ENCODE measurements around the gene CENPL.
A peak's percentile ranks its signal among the peaks of the same experiment; 100 is the strongest.

Gene CENPL

GRCh38 chr1:173866413-173867115 lies 41.9 kb upstream of the CENPL start:
- Histone ChIP-seq H2BK120ac (ENCODE audit: insufficient read depth, low read length, poor library complexity) (no peak overlapping the region), H4K8ac (ENCODE audit: low read depth, low read length) (no peak overlapping the region), H3K27ac (ENCODE audit: low read depth, low read length) (peak overlapping the region; percentile 55), H3K79me1 (ENCODE audit: low read length) (peaks cover 14% of the 10 kb centered on the region), H4K91ac (ENCODE audit: low read depth, low read length) (no peak overlapping the region), H3K79me2 (ENCODE audit: control insufficient read depth, insufficient read depth, low read length, poor library complexity) (peaks cover 12% of the 10 kb centered on the region), H3K18ac (ENCODE audit: low read length) (no peak overlapping the region), H2BK5ac (ENCODE audit: low read depth, low read length, poor library complexity) (no peak overlapping the region), H3K4ac (ENCODE audit: low read depth, low read length) (peak overlapping the region; percentile 76), H3K4me3 (ENCODE audit: low read depth, low read length) (no peak overlapping the region), H2AFZ (ENCODE audit: insufficient read depth, low read length, poor library complexity) (no peak overlapping the region), H3K4me2 (ENCODE audit: low read length) (peak overlapping the region; percentile 74), H3K27me3 (ENCODE audit: insufficient read depth, low read length) (no peaks in the 10 kb centered on the region), H2AK5ac (ENCODE audit: low read length) (no peak overlapping the region), H3K4me1 (ENCODE audit: control insufficient read depth in 1 of 2, insufficient read depth in 2 of 2, low read length in 2 of 2) (no peaks in the 10 kb centered on the region), H3K14ac (ENCODE audit: low read length) (no peak overlapping the region), H3K9me3 (ENCODE audit: insufficient read depth, low read depth, low read length) (no peaks in the 10 kb centered on the region), H3K9ac (ENCODE audit: low read length) (peak overlapping the region; percentile 72), H2BK12ac (ENCODE audit: low read length) (no peak overlapping the region), H3K36me3 (ENCODE audit: control insufficient read depth in 1 of 2, insufficient read depth in 2 of 2, low read length in 2 of 2) (peaks cover 18 to 34% of the 10 kb centered on the region in 2 experiments), H3K23ac (ENCODE audit: low read length) (no peak overlapping the region), H4K12ac (ENCODE audit: low read depth, low read length) (no peak overlapping the region)
- WGBS (ENCODE audit: extremely low coverage, insufficient coverage, insufficient read length): no CpG with 5 or more reads among the region's 2 CpGs
- no peak for DNase-seq

- H4K12ac ChIP-seq (ENCODE audit: low read depth, low read length): no peak overlapping the region
- H3K4me2 ChIP-seq (ENCODE audit: low read length): peak overlapping the region; percentile 74
- no peak overlapping the region for H2BK12ac ChIP-seq (ENCODE audit: low read length)
- H2AFZ ChIP-seq (ENCODE audit: insufficient read depth, low read length, poor library complexity): no peak overlapping the region
- H4K91ac ChIP-seq (ENCODE audit: low read depth, low read length): no peak overlapping the region
- H2BK5ac ChIP-seq (ENCODE audit: low read depth, low read length, poor library complexity): no peak overlapping the region
- H3K4ac ChIP-seq (ENCODE audit: low read depth, low read length): no peak overlapping the region
- peak overlapping the region; percentile 2 for H3K27ac ChIP-seq (ENCODE audit: low read depth, low read length)
- peaks cover 12% of the 10 kb centered on the region for H3K79me2 ChIP-seq (ENCODE audit: control insufficient read depth, insufficient read depth, low read length, poor library complexity)
- H3K36me3 ChIP-seq (ENCODE audit: control insufficient read depth in 1 of 2, insufficient read depth in 2 of 2, low read length in 2 of 2): peaks cover 17 to 31% of the 10 kb centered on the region in 2 experiments
- no peak overlapping the region for H3K18ac ChIP-seq (ENCODE audit: low read length)
- peaks cover 14% of the 10 kb centered on the region for H3K79me1 ChIP-seq (ENCODE audit: low read length)
- H3K9ac ChIP-seq (ENCODE audit: low read length): no peak overlapping the region
- H3K4me1 ChIP-seq (ENCODE audit: control insufficient read depth in 1 of 2, insufficient read depth in 2 of 2, low read length in 2 of 2): no peaks in the 10 kb centered on the region
- no peaks in the 10 kb centered on the region for H3K27me3 ChIP-seq (ENCODE audit: insufficient read depth, low read length)
- no peak overlapping the region for H3K23ac ChIP-seq (ENCODE audit: low read length)
- no CpG with 5 or more reads among the region's 4 CpGs for WGBS (ENCODE audit: extremely low coverage, insufficient coverage, insufficient read length)
- no peak overlapping the region for H2BK120ac ChIP-seq (ENCODE audit: insufficient read depth, low read length, poor library complexity)
- H3K14ac ChIP-seq (ENCODE audit: low read length): no peak overlapping the region
- no peaks in the 10 kb centered on the region for H3K9me3 ChIP-seq (ENCODE audit: insufficient read depth, low read depth, low read length)
- no peak overlapping the region for H4K8ac ChIP-seq (ENCODE audit: low read depth, low read length)
- H2AK5ac ChIP-seq (ENCODE audit: low read length): no peak overlapping the region
- H3K4me3 ChIP-seq (ENCODE audit: low read depth, low read length): no peak overlapping the region
- no peak for DNase-seq
Observed at GRCh38 chr1:173865468-173866164, 40.9 kb upstream of the CENPL start.

GRCh38 chr1:173864179-173864867 lies 39.6 kb upstream of the CENPL start:
- Histone ChIP-seq H3K9me3 (ENCODE audit: insufficient read depth, low read depth, low read length) (no peaks in the 10 kb centered on the region), H3K36me3 (ENCODE audit: control insufficient read depth in 1 of 2, insufficient read depth in 2 of 2, low read length in 2 of 2) (peaks cover 13 to 25% of the 10 kb centered on the region in 2 experiments), H2AFZ (ENCODE audit: insufficient read depth, low read length, poor library complexity) (no peak overlapping the region), H3K18ac (ENCODE audit: low read length) (no peak overlapping the region), H3K4me3 (ENCODE audit: low read depth, low read length) (no peak overlapping the region), H3K27me3 (ENCODE audit: insufficient read depth, low read length) (no peaks in the 10 kb centered on the region), H3K79me2 (ENCODE audit: control insufficient read depth, insufficient read depth, low read length, poor library complexity) (peaks cover 12% of the 10 kb centered on the region), H4K12ac (ENCODE audit: low read depth, low read length) (no peak overlapping the region), H2AK5ac (ENCODE audit: low read length) (no peak overlapping the region), H3K4me1 (ENCODE audit: control insufficient read depth in 1 of 2, insufficient read depth in 2 of 2, low read length in 2 of 2) (no peaks in the 10 kb centered on the region), H3K79me1 (ENCODE audit: low read length) (peaks cover 14% of the 10 kb centered on the region), H4K91ac (ENCODE audit: low read depth, low read length) (no peak overlapping the region), H3K4ac (ENCODE audit: low read depth, low read length) (no peak overlapping the region), H3K27ac (ENCODE audit: low read depth, low read length) (no peak overlapping the region), H2BK12ac (ENCODE audit: low read length) (no peak overlapping the region), H3K23ac (ENCODE audit: low read length) (no peak overlapping the region), H3K9ac (ENCODE audit: low read length) (no peak overlapping the region), H3K4me2 (ENCODE audit: low read length) (peak overlapping the region; percentile 15), H2BK5ac (ENCODE audit: low read depth, low read length, poor library complexity) (no peak overlapping the region), H4K8ac (ENCODE audit: low read depth, low read length) (no peak overlapping the region), H2BK120ac (ENCODE audit: insufficient read depth, low read length, poor library complexity) (no peak overlapping the region), H3K14ac (ENCODE audit: low read length) (no peak overlapping the region)
- WGBS (ENCODE audit: extremely low coverage, insufficient coverage, insufficient read length): no CpG with 5 or more reads among the region's 5 CpGs
- DNase-seq: no peak

- H2BK12ac ChIP-seq (ENCODE audit: low read length): no peak overlapping the region
- no peak overlapping the region for H2BK120ac ChIP-seq (ENCODE audit: insufficient read depth, low read length, poor library complexity)
- no peak overlapping the region for H4K12ac ChIP-seq (ENCODE audit: low read depth, low read length)
- no peak for DNase-seq
- peaks cover 13 to 25% of the 10 kb centered on the region in 2 experiments for H3K36me3 ChIP-seq (ENCODE audit: control insufficient read depth in 1 of 2, insufficient read depth in 2 of 2, low read length in 2 of 2)
- H3K9ac ChIP-seq (ENCODE audit: low read length): no peak overlapping the region
- H3K18ac ChIP-seq (ENCODE audit: low read length): no peak overlapping the region
- H3K4me2 ChIP-seq (ENCODE audit: low read length): no peak overlapping the region
- H3K4me3 ChIP-seq (ENCODE audit: low read depth, low read length): no peak overlapping the region
- H2AK5ac ChIP-seq (ENCODE audit: low read length): no peak overlapping the region
- peaks cover 10% of the 10 kb centered on the region for H3K79me1 ChIP-seq (ENCODE audit: low read length)
- no peak overlapping the region for H4K91ac ChIP-seq (ENCODE audit: low read depth, low read length)
- no peak overlapping the region for H2BK5ac ChIP-seq (ENCODE audit: low read depth, low read length, poor library complexity)
- no peak overlapping the region for H3K23ac ChIP-seq (ENCODE audit: low read length)
- no peaks in the 10 kb centered on the region for H3K4me1 ChIP-seq (ENCODE audit: control insufficient read depth in 1 of 2, insufficient read depth in 2 of 2, low read length in 2 of 2)
- H3K14ac ChIP-seq (ENCODE audit: low read length): no peak overlapping the region
- H3K27ac ChIP-seq (ENCODE audit: low read depth, low read length): no peak overlapping the region
- no peaks in the 10 kb centered on the region for H3K9me3 ChIP-seq (ENCODE audit: insufficient read depth, low read depth, low read length)
- H3K79me2 ChIP-seq (ENCODE audit: control insufficient read depth, insufficient read depth, low read length, poor library complexity): peaks cover 10% of the 10 kb centered on the region
- H3K27me3 ChIP-seq (ENCODE audit: insufficient read depth, low read length): no peaks in the 10 kb centered on the region
- no peak overlapping the region for H4K8ac ChIP-seq (ENCODE audit: low read depth, low read length)
- no peak overlapping the region for H3K4ac ChIP-seq (ENCODE audit: low read depth, low read length)
- H2AFZ ChIP-seq (ENCODE audit: insufficient read depth, low read length, poor library complexity): no peak overlapping the region
Observed at GRCh38 chr1:173863224-173864161, 38.8 kb upstream of the CENPL start.

Data from trophoblast cell (in vitro differentiated cells and primary cell).